GM19395 (cell line): ENCODE results near the gene INPP5K.
"Not testable (repeated sequence)": the region's sequence is repeated elsewhere in the genome, so short reads cannot be mapped to it uniquely, and the experiment has no call there.

Source experiments
- ATAC-seq: cut with Tn5 transposase; IDR thresholded peaks from one replicate; pipeline ENCODE4 v1.9.1; 2021; ENCODE audit warnings: mild to moderate bottlenecking, moderate library complexity; ENCODE audit not compliant: unreplicated experiment

Gene INPP5K

DNA sequence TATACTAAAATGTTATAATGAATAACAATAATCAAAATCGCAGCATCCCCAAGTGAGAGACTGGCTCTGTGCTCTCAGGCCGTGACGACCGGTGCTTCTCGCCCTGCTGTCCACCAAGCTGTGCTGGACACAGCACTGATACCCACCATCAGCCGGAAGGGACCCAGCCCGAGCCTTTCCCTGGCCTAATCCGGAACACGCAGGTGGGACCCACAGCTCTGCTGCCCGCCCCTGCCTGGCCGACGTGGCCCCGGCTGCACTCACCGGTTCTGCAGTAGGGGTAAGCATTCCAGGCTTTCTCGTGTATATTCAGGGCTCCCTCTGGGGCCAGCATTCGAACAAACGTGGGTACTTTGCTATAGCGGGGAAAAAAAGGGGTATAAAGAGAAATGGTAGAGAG lies 31.6 kb upstream of the INPP5K start:
- no peak for ATAC-seq

DNA sequence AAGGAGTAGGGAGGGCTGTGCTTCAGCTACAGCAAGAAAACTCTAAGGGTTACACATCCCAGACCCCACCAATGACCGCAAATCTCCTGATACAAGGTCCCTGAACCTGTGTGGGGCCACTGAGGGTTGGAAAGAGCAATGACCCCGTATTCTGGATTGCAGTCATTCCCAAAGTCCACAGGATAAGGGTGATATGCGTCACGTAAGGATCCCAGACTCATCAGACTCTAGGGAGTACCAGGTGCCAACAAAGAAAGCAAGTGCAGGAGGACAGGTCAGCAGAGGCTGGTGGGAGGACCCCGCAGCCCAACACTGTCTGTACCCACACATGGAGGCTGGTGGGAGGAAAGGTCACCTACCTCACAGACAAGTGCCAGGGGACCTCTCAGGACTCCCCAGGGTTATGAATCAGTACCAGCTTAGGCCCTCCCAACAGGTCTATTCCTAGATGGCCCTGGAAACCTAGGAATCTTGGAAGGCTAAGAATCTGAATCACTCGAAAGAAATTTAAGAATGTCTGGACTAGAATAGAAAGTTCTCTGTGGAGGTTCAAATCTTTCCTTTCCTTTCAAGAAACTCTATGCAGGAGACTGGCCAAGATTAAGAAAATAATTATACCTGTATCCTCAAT lies 30.0 kb upstream of the INPP5K start:
- no peak for ATAC-seq

DNA sequence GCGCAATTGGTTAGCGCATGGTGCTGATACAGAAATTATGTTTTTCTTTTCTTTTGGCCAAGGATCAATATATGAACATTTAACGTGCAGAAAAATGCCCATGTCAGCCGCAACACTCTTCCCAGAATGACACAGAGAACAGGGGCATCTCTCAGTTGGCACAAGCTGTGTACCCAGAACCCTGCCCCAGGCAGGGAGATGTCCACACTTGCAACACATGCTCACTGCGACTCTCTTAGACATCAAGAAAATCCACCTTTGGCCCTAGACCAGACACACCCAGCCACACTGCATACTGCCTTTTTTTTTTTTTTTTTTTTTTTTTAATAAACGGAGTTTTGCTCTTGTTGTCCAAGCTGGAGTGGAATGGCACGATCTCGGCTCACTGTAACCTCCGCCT lies 29.2 kb upstream of the INPP5K start:
- ATAC-seq = no peak

GRCh38 chr17:1542316-1542715 lies 25.9 kb upstream of the INPP5K start:
- ATAC-seq = no peak

- no peak for ATAC-seq
Observed at GRCh38 chr17:1541367-1541904, 25.0 kb upstream of the INPP5K start.

- ATAC-seq = no peak
Observed at GRCh38 chr17:1539811-1540210, 23.4 kb upstream of the INPP5K start.

DNA sequence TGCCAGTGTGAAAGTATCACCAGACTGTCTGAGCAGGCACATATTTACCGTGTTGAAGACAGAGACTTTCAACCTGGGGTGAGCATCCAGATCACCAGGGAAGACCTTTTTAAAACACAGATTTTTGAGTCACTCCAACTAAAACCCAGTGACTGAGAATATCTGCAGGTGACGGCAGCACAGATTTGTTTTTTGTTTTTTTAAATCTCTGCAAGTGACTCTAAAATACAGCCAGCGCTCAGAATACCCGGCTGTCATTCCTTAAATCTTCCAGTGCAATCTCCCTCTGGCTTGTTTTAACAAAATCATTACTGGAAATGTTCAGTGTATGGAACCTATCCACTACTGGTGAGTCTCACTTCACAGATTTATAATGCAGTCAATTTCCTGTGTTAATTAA lies 19.3 kb upstream of the INPP5K start:
- no peak for ATAC-seq

- no peak for ATAC-seq
Observed at GRCh38 chr17:1533661-1534325, 17.4 kb upstream of the INPP5K start.

- ATAC-seq = no peak
Observed at GRCh38 chr17:1532836-1533602, 16.6 kb upstream of the INPP5K start.

GRCh38 chr17:1529863-1530262 lies 13.5 kb upstream of the INPP5K start:
- ATAC-seq = no peak

GRCh38 chr17:1526876-1527275 lies 10.5 kb upstream of the INPP5K start:
- ATAC-seq = not testable (repeated sequence)

GRCh38 chr17:1522626-1523025 lies 6.2 kb upstream of the INPP5K start:
- ATAC-seq = no peak

GRCh38 chr17:1521086-1521640 lies 4.8 kb upstream of the INPP5K start:
- no peak for ATAC-seq

GRCh38 chr17:1519678-1520077 lies 3.3 kb upstream of the INPP5K start:
- ATAC-seq = no peak

GRCh38 chr17:1518410-1518809 lies 2.0 kb upstream of the INPP5K start:
- ATAC-seq = no peak

DNA sequence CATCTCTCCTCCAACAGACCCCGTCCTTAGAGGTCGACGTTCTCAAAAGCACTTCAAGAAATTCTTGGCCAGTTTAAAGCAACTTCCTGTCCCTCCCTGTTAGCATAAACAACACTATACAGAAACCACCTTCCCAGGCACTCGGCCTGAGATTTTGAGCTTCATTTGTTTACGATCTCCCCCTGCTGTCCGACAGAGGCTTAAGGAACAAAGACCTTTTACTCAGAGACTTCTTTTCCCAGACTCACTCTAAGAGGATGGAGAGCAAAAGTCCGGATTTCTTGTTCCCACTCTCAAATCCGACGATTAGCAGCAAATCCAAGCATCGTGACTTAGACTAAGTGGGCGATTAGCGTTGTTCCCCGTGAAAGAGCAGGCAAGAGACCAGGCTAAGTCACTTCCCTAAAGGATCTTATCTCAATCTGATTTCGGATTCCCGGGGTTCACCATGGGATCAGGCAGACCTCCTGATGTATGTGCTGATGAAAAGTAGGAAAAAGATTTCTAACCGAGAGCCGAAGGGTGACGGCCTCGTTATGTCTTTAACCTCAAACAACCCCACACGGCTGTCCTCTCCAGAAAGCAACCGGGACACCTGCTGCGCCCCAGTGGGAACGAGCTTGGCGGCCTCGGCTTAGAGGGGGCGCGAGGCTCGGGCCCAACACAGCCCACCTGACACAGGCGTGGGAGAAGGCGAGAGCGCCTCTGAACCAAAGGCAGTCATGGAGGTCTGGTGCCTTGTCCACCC lies 598 bp downstream of the INPP5K start:
- peak; percentile 31 for ATAC-seq

DNA sequence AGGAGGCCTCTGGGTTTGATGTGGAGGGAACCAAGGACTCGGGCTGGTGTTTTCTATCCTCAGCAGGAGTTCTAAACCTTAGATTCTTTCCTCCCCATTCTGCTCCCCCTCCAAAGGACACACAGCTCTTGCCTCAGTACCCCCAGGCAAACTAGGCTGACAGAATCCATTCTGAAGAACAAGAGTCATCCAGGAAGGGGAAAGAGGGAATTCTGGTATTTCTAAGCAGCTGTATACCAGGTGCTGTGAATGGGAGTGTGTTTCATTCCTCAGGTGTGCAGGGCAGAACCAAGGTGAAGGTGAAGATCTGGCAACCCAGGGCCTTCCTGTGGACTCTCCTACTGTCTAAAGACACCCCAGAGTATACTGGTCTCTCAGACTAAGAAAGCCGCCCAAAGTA lies 4.1 kb downstream of the INPP5K start:
- ATAC-seq = no peak

- no peak for ATAC-seq
Observed at GRCh38 chr17:1511756-1512321, 4.6 kb downstream of the INPP5K start.

DNA sequence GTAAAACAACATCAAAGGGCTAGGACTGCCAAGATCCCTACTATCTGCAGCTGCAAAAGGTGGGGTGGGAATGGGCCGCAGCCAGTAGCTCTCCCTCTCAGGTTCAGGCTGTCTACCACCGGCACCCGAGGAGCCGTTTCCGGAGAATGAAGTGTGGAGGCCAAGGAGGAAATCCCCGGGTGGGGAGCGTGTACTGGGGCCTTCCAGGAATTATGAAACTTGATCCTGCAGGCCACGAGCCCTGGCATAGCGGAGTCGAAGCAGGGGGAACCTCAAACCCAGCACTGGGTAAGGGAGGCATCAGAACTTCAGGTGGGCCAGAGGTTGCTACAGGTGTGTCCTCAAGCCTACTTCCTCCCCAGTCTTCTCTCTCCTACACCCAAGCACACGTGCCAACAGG lies 5.1 kb downstream of the INPP5K start:
- ATAC-seq = no peak

DNA sequence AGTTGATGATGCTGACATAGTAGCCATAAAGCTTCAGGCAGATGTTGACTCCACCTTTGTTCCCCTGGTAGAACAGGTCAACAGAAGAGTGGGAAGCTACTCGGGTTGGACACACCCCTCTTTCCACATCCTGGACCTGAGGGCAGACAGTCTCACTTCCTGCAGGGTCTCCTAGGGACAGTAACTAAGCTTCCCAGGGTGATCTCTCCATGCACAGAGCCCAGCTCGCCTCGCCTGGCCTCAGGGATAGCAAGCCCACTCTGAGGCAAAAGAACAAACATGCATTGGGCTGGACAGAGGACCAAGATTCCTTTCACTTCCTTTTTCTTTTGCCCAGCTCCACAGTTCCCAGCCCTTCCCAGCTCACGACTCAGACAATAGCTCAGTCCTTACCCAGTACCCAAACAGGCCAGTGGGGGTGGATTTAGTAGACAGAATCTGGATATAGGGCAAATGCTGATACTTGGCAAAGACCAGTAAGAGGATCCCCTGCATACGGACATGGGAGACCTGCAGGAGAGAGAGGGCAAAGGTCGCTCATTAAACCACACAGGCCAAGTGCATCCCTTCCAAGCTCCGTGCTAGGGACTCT lies 7.0 kb downstream of the INPP5K start:
- ATAC-seq = no peak
